Neural progenitor cell (in vitro differentiated cells): Measurements from ENCODE around the gene C1QTNF3.

Source experiments
- CTCF ChIP-seq: fragments of 200-600 bp; sonication (generic); IDR thresholded peaks from 2 replicates; pipeline ENCODE4 v1.5.1; 2017; ENCODE audit warnings: antibody characterized with exemption, mild to moderate bottlenecking
- EZH2phosphoT487 ChIP-seq: fragments of 200-600 bp; sonication (generic); IDR thresholded peaks from 2 replicates; pipeline ENCODE4 v1.6.1; 2017; ENCODE audit warnings: antibody characterized with exemption

DNA sequence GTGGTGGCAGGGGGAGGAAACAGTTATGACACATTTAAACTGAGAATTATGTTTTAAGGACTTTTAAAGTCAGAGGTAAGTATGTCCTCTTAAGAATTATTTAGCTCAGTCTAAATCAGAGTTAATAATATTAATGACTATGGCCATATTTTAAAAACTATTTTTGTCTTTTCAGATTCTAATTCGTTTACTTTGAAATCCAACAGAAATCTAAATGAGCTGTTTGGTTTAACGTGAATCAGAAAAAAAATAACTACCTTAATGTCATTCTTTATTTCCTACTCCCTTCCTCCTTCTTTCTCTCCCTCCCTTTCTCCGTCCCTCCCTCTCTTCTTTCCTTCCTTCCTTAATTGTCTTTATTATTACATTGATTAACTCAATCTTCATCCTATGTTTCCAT is 14.7 kb downstream of the C1QTNF3 start:
- no peak for TF ChIP-seq CTCF
- no peak for TF ChIP-seq EZH2phosphoT487
